ENCODE data around the gene ZNF362. TPM values are rescaled to one million over a fixed set of nuclear protein-coding genes. Genes with fewer than 3 reads are reported as not detected.
"Not testable (repeated sequence)": the region's sequence is repeated elsewhere in the genome, so short reads cannot be mapped to it uniquely, and the experiment has no call there.

Gene ZNF362, protein sequence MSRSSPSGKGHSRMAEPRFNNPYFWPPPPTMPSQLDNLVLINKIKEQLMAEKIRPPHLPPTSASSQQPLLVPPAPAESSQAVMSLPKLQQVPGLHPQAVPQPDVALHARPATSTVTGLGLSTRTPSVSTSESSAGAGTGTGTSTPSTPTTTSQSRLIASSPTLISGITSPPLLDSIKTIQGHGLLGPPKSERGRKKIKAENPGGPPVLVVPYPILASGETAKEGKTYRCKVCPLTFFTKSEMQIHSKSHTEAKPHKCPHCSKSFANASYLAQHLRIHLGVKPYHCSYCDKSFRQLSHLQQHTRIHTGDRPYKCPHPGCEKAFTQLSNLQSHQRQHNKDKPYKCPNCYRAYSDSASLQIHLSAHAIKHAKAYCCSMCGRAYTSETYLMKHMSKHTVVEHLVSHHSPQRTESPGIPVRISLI
- total RNA-seq, result 37.8 TPM
- long read RNA-seq, partial matches to known transcripts, result 16 of 23 reads
- long read RNA-seq, other reads (novel, unspliced or antisense), result 5 of 23 reads

DNA sequence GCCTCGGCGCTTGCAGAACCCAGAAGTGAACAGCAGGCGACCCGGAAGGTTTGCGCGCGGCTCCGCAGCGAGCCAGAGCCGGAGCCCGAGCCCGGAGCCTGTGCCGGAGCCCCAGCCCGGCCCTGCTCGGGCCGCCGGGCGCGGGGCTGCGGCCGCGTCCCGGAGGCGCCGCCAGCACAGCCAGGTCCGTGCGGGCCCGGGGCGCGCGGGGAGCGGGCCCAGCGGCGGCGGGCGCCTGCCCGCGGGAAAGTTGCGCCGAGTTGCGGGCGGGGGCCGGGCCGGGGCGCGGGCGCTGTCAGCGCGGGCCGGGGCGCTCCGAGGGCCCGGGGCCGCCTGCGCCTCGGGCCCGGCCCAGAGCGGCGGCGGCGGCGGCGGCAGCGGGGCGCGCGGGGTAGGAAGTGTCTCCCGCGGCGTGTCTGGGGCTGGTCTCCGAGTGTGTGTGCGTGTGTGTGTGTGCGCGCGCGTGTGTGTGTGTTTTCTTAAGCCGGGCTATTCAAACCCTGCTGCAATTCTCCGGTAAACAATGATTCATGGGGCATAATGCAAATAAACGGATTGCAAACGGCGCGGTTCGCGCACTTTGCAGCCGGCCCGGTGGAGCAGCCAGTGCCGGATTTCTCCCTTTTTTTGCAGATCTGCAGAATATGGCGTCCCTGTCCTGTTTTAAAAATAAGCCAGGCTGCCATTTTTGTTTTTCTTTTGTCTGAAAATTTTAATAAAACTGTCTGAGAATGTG, at the start of gene ZNF362:
Gene ZNF362, plus strand, starts transcription at position 22 of the 736 bp plus-strand sequence. CDS start 14,083 bp downstream, outside the sequence.
- intact Hi-C loops (cut with micrococcal nuclease), result no loop called here
- DNase-seq (peak; percentile 84), ATAC-seq (peak; percentile 46)

DNA sequence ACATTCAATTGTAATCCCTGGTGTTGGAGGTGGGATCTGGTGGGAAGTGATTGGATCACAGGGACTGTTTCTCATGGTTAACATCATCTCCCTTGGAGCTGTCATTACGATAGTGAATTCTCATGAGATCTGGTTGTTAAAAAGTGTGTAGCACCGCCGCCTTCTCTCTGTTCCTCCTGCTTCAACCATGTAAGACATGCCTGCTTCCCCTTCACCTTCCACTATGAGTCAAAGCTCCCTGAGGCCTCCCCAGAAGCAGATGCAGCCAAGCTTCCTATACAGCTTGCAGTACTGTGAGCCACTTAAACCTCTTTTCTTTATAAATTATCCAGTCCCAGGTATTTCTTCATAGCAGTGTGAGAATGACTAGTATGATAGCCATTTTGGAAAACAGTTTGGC, 44.3 kb upstream of the ZNF362 start:
- no peak for ATAC-seq
- intact Hi-C loops (cut with micrococcal nuclease), result no loop called here
- no peak for DNase-seq

GRCh38 chr1:33219886-33220661, 36.2 kb upstream of the ZNF362 start:
- no peak for DNase-seq
- ATAC-seq, result peak; percentile 17
- intact Hi-C loops (cut with micrococcal nuclease), result no loop called here

DNA sequence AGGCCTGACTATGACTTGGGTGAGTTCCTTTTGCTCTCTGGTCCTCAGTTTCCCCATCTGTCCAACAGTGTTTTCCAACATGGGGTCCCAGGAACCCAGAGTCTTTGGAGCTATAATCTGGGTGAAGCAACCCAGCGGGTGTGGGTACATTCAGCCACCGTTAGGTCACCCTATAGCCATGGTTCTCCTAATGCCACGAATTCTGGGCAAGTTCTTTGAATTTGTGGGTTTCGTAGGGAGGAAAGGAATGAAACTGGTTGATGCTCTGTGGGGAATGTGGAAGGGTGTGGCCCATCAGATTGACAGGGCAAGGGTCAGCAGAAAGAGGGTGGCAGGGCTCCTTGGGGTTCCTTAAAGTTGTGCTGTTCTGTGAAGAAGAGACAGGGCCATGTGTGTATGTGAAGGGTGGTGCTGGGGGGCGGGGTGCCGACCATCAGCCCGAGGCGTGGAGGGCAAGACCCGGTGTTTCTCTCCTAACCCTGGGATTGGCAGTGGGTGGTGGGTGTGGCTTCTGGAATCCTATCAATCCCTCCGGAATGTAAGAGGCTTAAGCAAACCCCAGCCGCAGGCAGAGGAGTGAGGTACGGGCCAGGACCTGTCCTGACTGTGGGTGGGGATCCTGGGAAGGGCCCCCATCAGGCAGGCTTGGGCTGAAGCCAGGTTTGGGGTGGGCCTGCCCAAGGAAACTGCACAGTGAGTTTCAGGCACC, 35.5 kb upstream of the ZNF362 start:
- DNase-seq, result no peak
- no peak for ATAC-seq
- intact Hi-C loops (cut with micrococcal nuclease), result no loop called here

GRCh38 chr1:33221385-33221758, 34.9 kb upstream of the ZNF362 start:
- intact Hi-C loops (cut with micrococcal nuclease), result no loop called here
- DNase-seq (no peak), ATAC-seq (no peak)

DNA sequence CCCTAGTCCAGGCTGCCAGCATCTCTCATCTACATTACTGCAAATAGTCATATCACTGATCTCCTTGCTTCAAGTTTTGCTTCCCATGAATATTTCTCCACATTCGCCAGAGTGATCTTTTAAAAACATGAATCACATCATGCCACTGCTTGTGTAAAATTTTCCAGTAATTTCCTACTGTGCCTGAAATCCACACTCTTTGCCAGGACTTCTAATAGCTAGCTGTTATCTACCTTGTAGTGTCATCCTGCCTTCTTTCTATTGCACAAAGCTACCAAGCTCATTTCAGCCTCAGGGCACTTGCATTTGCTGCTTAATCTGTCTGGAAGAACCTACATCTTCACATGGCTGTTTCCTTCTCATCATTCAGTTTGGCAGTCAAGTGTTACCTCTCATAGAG, 33.9 kb upstream of the ZNF362 start:
- ATAC-seq (no peak), DNase-seq (no peak)
- intact Hi-C loops (cut with micrococcal nuclease), result no loop called here

- DNase-seq (no peak), ATAC-seq (no peak)
- intact Hi-C loops (cut with micrococcal nuclease), result no loop called here
These were observed 32.1 kb upstream of the ZNF362 start for GRCh38 chr1:33224166-33224707.

- intact Hi-C loops (cut with micrococcal nuclease), result no loop called here
- ATAC-seq, result no peak
- DNase-seq, result no peak
These were observed 30.7 kb upstream of the ZNF362 start for GRCh38 chr1:33225586-33225985.

DNA sequence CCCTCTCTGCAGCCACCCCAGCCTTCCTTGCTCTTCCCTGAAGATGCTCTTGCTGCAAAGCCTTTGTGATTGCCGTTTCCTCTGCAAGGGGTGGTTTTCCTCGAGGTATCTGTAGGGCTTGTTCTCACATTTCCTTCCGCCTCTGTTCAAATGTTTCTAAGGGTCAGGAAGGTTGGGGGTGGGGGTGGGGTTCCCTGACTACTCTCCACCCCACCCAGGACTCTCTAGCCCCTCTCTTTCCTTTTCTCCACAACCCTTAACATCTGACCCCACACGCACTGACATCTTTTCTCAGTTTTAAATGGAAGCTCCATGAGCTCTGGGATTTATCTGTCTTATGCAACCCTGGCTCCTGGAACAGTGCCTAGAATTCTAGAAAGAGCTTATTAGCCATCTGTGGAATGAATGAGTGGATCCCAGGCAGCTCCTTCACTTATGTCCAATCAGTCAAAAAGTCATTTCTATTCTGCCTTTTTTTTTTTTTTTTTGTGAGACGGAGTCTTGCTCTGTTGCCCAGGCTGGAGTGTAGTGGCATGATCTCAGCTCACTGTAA, 27.3 kb upstream of the ZNF362 start:
- peak; percentile 93 for ATAC-seq
- intact Hi-C loops (cut with micrococcal nuclease), result no loop called here

DNA sequence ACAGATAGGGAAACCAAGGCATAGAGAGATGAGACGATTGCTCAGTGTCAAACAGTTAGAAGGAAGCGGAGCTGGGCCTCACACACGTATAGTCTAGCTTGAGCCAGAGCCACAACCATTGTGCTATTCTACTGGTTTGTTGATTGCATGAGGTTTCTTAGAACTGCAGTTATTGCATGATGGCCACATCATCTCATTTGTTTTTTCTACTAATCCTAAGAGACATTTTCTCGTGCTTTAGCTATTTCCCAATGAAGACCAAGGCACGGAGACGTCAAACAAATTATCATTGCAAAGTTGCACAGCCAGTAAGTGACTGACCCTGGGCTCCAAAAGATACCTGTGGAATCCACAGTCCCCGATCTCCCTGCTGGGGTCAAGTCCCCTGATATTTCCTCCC, 25.1 kb upstream of the ZNF362 start:
- ATAC-seq (no peak), DNase-seq (no peak)
- intact Hi-C loops (cut with micrococcal nuclease), result no loop called here

More for the DNA sequence above, 27.3 kb upstream of the ZNF362 start:
- DNase-seq, result no peak

DNA sequence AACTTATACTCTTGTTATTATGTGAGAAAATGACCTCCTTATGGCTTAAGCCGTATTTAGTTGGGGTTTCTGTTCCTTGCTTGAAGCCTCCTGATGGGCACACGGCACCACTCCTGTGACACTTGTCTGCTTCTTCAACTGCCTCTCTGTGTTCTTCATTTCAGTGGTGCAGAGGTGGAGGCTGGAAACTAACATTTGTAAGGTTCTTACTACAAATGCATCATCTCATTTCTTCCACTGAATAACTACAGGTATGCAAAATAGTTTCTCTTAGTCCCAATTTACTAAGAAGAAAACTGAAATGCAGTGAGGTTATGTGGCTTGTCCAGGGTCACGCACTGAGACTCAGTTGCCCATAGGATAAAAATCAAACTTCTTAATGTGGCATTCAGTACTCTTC, 23.6 kb upstream of the ZNF362 start:
- no peak for DNase-seq
- ATAC-seq, result no peak

DNA sequence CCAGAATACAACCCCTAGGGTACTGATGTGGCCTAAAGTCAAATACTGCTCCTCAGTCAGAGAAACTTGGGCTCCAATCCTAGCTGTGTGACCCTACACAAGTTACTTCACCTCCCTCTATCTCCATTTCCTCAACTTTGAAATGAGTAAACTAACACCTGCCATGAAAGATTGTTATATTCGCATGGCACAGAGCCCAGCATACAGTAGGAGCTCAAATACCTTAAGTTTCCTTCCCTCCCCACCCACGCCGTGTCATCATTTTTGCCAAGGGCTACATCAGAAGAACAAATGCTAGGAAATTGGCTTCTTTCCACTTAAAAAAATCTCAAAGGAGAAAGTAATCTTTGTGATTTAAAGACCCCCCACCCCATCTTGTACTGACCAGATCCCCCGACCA, 22.2 kb upstream of the ZNF362 start:
- DNase-seq, result no peak
- intact Hi-C loops (cut with micrococcal nuclease), result no loop called here
- no peak for ATAC-seq

More for the DNA sequence above, 23.6 kb upstream of the ZNF362 start:
- intact Hi-C loops (cut with micrococcal nuclease), result no loop called here

DNA sequence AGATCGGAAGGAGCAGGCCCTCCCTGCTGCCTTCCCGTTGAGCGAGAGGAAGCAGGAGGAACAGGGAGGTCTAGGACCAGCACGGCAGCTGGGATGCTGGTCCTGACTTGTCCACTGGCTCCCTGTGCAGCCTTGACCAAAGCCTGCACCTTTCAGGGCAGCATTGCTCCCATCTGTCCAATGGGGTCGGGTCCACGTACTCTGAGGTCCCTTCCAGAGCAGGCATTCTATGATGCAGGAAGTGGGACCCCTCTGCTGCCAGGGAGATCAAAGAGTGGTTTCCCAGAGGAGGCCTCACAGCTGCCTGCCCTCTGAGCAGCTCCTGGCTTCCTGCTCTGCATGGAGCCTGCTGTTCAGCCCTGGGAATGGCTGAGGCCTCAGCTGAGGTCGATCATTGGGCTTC, 21.7 kb upstream of the ZNF362 start:
- ATAC-seq (peak; percentile 61), DNase-seq (no peak)
- intact Hi-C loops (cut with micrococcal nuclease), result no loop called here

DNA sequence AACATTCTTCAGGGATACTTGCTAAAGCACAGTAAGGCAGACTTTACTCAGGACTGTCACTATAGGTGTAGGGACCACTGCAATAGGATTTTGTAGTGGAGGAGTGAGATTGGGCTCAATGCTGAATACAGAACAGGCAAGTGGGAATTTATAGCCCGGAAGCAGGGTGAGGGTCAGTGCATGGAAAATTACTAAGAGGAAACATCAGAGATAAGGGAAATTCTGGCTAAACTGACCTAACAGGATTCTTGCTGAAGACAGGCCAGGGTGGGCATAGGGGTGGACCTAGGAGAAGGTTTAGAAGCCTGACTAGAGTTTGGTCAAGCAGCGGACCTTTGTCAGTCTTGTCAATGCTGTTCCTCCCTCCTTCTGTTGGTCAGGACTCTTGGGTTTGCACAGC, 20.8 kb upstream of the ZNF362 start:
- intact Hi-C loops (cut with micrococcal nuclease), result no loop called here
- DNase-seq (no peak), ATAC-seq (peak; percentile 30)

- intact Hi-C loops (cut with micrococcal nuclease), result no loop called here
- ATAC-seq (no peak), DNase-seq (no peak)
These were observed 19.8 kb upstream of the ZNF362 start for GRCh38 chr1:33236498-33236897.

DNA sequence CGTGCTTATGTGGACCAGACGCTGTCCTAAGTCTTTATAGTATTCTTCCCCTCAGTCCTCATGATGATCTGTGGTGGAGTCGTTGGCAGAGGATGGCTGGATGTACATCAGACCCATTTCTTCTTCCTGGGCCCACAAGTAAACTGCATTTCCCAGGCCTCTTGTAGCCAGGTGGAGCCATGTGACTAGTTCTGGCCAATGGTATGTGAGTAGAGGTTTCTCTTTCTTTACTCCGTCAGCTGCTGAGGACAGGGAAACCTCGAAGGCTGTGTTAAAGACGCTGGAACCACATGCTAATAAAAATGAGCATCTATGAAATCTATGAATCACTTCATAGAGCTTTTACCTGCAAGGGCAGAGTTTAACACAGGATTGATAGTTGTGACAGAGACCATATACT, 18.7 kb upstream of the ZNF362 start:
- intact Hi-C loops (cut with micrococcal nuclease), result no loop called here
- DNase-seq, result no peak
- ATAC-seq, result no peak

- DNase-seq; intact Hi-C loops (cut with micrococcal nuclease); ATAC-seq: not testable (repeated sequence)
These were observed 18.0 kb upstream of the ZNF362 start for GRCh38 chr1:33238194-33238724.

DNA sequence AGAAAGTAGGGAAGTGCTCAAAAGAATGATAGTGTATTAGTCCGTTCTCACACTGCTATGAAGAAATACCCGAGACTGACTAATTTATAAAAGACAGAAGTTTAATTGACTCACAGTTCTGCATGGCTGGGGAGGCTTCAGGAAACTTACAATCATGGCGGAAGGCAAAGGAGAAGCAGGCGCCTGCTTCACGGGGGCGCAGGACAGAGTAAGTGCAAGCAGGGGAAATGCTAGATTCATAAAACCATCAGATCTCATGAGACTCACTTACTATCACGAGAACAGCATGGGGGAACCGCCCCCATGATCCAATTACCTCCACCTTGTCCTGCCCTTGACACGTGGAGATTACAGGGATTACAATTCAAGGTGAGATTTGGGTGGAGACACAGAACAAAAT, 16.9 kb upstream of the ZNF362 start:
- ATAC-seq; DNase-seq; intact Hi-C loops (cut with micrococcal nuclease): not testable (repeated sequence)

All from left ventricle myocardium superior (tissue), 1 donor.